ENCODE data around the gene SBNO1.

SBNO1 gene

GRCh38 chr12:123242116-123242904, 122.3 kb downstream of the SBNO1 start:
- DNase-seq: no peak
